Superior temporal gyrus (tissue), 1 donor: ENCODE measurements around the gene PPP2R3B.
"Not testable (repeated sequence)": the region's sequence is repeated elsewhere in the genome, so short reads cannot be mapped to it uniquely, and the experiment has no call there.

ENCODE experiments used
- DNase-seq: peaks from one replicate; pipeline ENCODE4 v3.0.0-alpha.2; 2016; ENCODE audit errors: extremely low spot score

Gene PPP2R3B

GRCh38 chrX:405149-405548, 18.4 kb upstream of the PPP2R3B start:
- DNase-seq, result no peak

GRCh38 chrX:404656-405055, 17.9 kb upstream of the PPP2R3B start:
- peak; percentile 44 for DNase-seq

- DNase-seq, result no peak
These were observed 16.1 kb upstream of the PPP2R3B start for GRCh38 chrX:402857-403256.

- DNase-seq, result no peak
These were observed 13.6 kb upstream of the PPP2R3B start for GRCh38 chrX:400258-400657.

- no peak for DNase-seq
These were observed 10.9 kb upstream of the PPP2R3B start for GRCh38 chrX:397575-397974.

GRCh38 chrX:394830-395229, 8.1 kb upstream of the PPP2R3B start:
- no peak for DNase-seq

GRCh38 chrX:392575-392846, 5.8 kb upstream of the PPP2R3B start:
- no peak for DNase-seq

- DNase-seq, result no peak
These were observed 5.2 kb upstream of the PPP2R3B start for GRCh38 chrX:391717-392574.

- DNase-seq, result no peak
These were observed 3.8 kb upstream of the PPP2R3B start for GRCh38 chrX:390459-390858.

- DNase-seq, result peak; percentile 88
These were observed 2.3 kb upstream of the PPP2R3B start for GRCh38 chrX:389021-389441.

GRCh38 chrX:387729-388128, 1.0 kb upstream of the PPP2R3B start:
- no peak for DNase-seq

- DNase-seq, result no peak
These were observed 404 bp downstream of the PPP2R3B start for GRCh38 chrX:386239-386767.

GRCh38 chrX:385736-386135, 971 bp downstream of the PPP2R3B start:
- not testable (repeated sequence) for DNase-seq

GRCh38 chrX:384861-385260, 1.8 kb downstream of the PPP2R3B start:
- DNase-seq, result no peak

- no peak for DNase-seq
These were observed 8.3 kb downstream of the PPP2R3B start for GRCh38 chrX:378443-378842.

- not testable (repeated sequence) for DNase-seq
These were observed 10.5 kb downstream of the PPP2R3B start for GRCh38 chrX:376206-376605.

- DNase-seq, result no peak
These were observed 11.3 kb downstream of the PPP2R3B start for GRCh38 chrX:375181-376036.

- DNase-seq, result no peak
These were observed 12.1 kb downstream of the PPP2R3B start for GRCh38 chrX:374596-374995.

- DNase-seq, result no peak
These were observed 12.9 kb downstream of the PPP2R3B start for GRCh38 chrX:373641-374471.

GRCh38 chrX:372856-373640, 13.7 kb downstream of the PPP2R3B start:
- no peak for DNase-seq

- no peak for DNase-seq
These were observed 14.8 kb downstream of the PPP2R3B start for GRCh38 chrX:371907-372306.
